GM23248 (cell line): ENCODE measurements around the gene GLUL. TPM values are rescaled to one million over a fixed set of nuclear protein-coding genes. Genes with fewer than 3 reads are reported as not detected.

Experiments
- DNase-seq: peaks from one replicate; pipeline ENCODE4 v3.0.0-alpha.2; 2015
- H2AFZ ChIP-seq: fragments of 200-600 bp; sonication (generic); 2 replicates; pipeline ENCODE4 v1.6.1; 2016; ENCODE audit warnings: antibody characterized with exemption
- H3F3A ChIP-seq: fragments of 200-600 bp; sonication (generic); 2 replicates; pipeline ENCODE4 v1.6.1; 2016; ENCODE audit warnings: mild to moderate bottlenecking, antibody characterized with exemption, mixed run types; ENCODE audit not compliant: insufficient read depth
- H3K27ac ChIP-seq: fragments of 200-600 bp; sonication (generic); 2 replicates; pipeline ENCODE4 v1.5.1; 2016; ENCODE audit warnings: mild to moderate bottlenecking
- H3K27me3 ChIP-seq: fragments of 200-600 bp; sonication (generic); replicated peaks from 2 replicates; pipeline ENCODE4 v1.6.1; 2016; ENCODE audit warnings: mild to moderate bottlenecking; ENCODE audit not compliant: insufficient read depth
- H3K36me3 ChIP-seq: fragments of 200-600 bp; sonication (generic); 2 replicates; pipeline ENCODE4 v1.6.1; 2016; ENCODE audit warnings: low read depth, mild to moderate bottlenecking
- H3K4me1 ChIP-seq: fragments of 200-600 bp; sonication (generic); 2 replicates; pipeline ENCODE4 v1.6.1; 2016; ENCODE audit warnings: mild to moderate bottlenecking; ENCODE audit not compliant: insufficient read depth
- H3K4me2 ChIP-seq: fragments of 200-600 bp; sonication (generic); one replicate; pipeline ENCODE4 v1.6.1; 2016; ENCODE audit warnings: mild to moderate bottlenecking; ENCODE audit not compliant: unreplicated experiment
- H3K4me3 ChIP-seq: fragments of 200-600 bp; sonication (generic); 2 replicates; pipeline ENCODE4 v1.5.1; 2016; ENCODE audit warnings: mild to moderate bottlenecking
- H3K79me2 ChIP-seq: fragments of 200-600 bp; sonication (generic); 2 replicates; pipeline ENCODE4 v1.6.1; 2016; ENCODE audit warnings: mild to moderate bottlenecking; ENCODE audit not compliant: insufficient read depth
- H3K9ac ChIP-seq: fragments of 200-600 bp; sonication (generic); 2 replicates; pipeline ENCODE4 v1.6.1; 2016; ENCODE audit warnings: mild to moderate bottlenecking
- H3K9me2 ChIP-seq: fragments of 200-600 bp; sonication (generic); 2 replicates; pipeline ENCODE4 v1.6.1; 2016; ENCODE audit warnings: mixed run types, mild to moderate bottlenecking, moderate library complexity; ENCODE audit not compliant: insufficient read depth
- H3K9me3 ChIP-seq: fragments of 200-600 bp; sonication (generic); one replicate; pipeline ENCODE4 v1.6.1; 2017; ENCODE audit warnings: low read depth
- H4K20me1 ChIP-seq: fragments of 200-600 bp; sonication (generic); 2 replicates; pipeline ENCODE4 v1.6.0; 2016; ENCODE audit not compliant: insufficient read depth
- EZH2 ChIP-seq: fragments of 200-600 bp; sonication (generic); IDR thresholded peaks from 2 replicates; pipeline ENCODE4 v1.6.1; 2018; ENCODE audit warnings: antibody characterized with exemption, mild to moderate bottlenecking; ENCODE audit not compliant: insufficient read depth, poor library complexity, severe bottlenecking
- EZH2phosphoT487 ChIP-seq: fragments of 200-600 bp; sonication (generic); IDR thresholded peaks from 2 replicates; pipeline ENCODE4 v1.6.1; 2018; ENCODE audit warnings: antibody characterized with exemption, moderate library complexity, mild to moderate bottlenecking, low read depth; ENCODE audit not compliant: insufficient read depth
- WGBS, 2 experiments: methylation state at CpG; one replicate each; pipeline ENCODE4 v1.1.6; 2015 to 2017; ENCODE audit warnings: low lambda C conversion rate in 2 of 2, low coverage in 1 of 2; ENCODE audit errors: missing lambda C conversion rate in 2 of 2; 5-methylcytosine and 5-hydroxymethylcytosine counted together
- in situ Hi-C: fragments of 300-500 bp; cut with MboI; formaldehyde crosslinking; loops from 2 replicates; pipeline ENCODE4 v1.15.0; 2020
- polyA plus RNA-seq: library from polyadenylated mRNA; unstranded; fragments of >200 nt; fragmentation: Nextera tagmentation; extraction: Ambion mirVana; gene quantifications from 2 replicates; pipeline ENCODE4 v1.2.1, GENCODE V29; 2016
- total RNA-seq: library from RNA; depleted of rRNA; stranded (reverse); fragments of >200 nt; shearing (Covaris generic); gene quantifications from 2 replicates; pipeline ENCODE4 v1.2.3, GENCODE V29; 2014

Gene GLUL
- total and polyA plus RNA-seq, 2 experiments from 2014 or later = 119 to 160 TPM

DNA sequence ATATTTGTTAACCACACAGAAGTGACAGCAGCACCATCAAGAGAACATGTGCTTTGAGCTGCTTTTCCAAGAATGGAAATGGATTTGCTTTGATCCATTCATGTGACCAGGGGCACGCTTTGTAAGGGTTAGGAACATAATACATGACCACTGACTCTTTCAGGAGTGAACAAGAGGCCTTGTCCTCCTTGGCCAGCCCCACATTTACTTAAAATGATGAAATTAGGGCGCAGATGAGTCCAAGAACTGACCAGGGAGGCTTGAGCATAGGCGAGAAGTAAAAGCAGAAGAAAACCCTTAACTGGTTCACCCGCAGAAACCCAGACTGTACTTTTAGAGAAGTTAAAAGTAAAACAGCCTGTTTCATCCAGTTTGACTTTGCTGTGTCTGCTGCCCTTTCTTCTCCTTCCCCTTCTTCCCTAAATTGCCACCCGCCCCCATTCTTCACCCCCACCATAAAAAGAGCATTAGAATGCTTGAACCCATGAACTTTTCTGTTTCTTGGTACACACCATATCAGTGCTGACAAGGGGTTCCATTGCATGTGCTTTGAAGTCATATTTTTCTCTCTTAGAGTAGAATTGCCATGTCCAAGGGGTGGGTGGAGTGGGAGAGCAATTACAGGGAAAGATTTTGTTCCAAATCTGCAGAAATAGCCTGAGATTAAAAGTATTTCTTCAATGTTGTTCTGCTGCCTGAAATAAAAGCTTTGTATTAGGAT lies 2.6 kb upstream of the GLUL start:
- no peak for DNase-seq
- no peaks in the 10 kb centered on the region for H3K9me2 ChIP-seq
- H3K9me3 ChIP-seq = no peaks in the 10 kb centered on the region
- H3K27ac ChIP-seq = no peak overlapping the region
- H3K36me3 ChIP-seq = no peaks in the 10 kb centered on the region
- peaks cover 15% of the 10 kb centered on the region for H3K4me1 ChIP-seq
- 59 to 71% methylated on average over 4 to 5 of the region's 5 CpGs for WGBS, 2 experiments
- in situ Hi-C loops = no loop called here
- no peak overlapping the region for H3K4me2 ChIP-seq
- H2AFZ ChIP-seq = no peak overlapping the region
- H3K9ac ChIP-seq = no peak overlapping the region
- H4K20me1 ChIP-seq = no peaks in the 10 kb centered on the region
- no peaks in the 10 kb centered on the region for H3K27me3 ChIP-seq
- peaks cover 20% of the 10 kb centered on the region for H3K79me2 ChIP-seq
- H3K4me3 ChIP-seq = no peak overlapping the region
- TF ChIP-seq EZH2 (no peak), EZH2phosphoT487 (no peak)
- H3F3A ChIP-seq = peaks cover 16% of the 10 kb centered on the region; the same call in 1 of the 2 replicates

DNA sequence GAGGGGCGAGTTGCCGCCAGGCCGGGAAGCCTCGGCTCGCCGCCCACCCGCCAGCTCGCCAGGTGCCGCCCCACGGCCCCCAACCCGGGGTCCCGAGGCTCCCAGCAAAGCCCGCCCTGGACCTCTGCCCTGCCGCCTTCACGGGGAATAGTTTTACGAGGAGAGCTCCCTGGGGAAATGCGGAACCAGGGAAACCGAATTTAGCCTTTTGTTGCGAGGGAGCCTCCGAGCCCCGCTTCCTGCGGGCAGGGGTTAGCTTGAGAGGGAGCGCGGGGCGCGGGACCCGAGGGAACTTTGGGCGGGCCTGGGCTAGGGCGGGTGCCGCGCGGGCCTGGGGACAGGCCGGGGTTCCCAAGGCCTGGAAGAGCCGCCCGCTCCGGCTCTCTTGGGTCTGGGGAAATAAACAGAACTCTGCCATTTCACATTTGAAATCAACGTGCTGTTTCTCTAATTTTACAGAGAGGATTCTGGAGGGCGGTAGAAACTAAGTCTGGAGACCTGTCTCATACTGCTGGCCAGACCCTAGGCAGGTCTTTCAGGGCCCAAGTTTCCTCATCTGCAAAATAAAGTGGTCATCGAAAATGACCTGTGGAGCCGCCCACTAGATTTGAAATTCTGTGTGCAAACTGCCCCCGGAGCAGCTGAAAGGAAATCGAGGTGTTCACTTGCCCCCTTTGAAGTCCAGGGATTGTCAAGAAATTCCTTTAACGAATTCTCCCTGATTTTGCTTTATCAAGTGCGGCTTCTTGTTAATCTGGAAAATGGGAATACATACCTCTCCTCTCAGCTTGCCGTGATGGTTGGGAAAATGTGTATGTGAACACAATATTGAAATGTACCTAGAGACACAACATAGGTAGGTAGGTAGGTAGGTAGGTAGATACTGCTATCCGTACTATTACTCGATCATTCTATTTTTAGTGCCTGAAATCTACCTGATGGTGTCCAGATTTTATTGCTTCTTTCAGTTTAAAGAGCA lies 749 bp upstream of the GLUL start:
- peaks cover 39% of the 10 kb centered on the region for H3K79me2 ChIP-seq
- no peaks in the 10 kb centered on the region for H3K9me2 ChIP-seq
- peaks cover 13% of the 10 kb centered on the region for H3K4me1 ChIP-seq
- peak; percentile 70 for DNase-seq
- peak overlapping the region; percentile 80 for H3K27ac ChIP-seq
- 0 out of 2 replicates have a peak, but pooled peaks cover 12% of the 10 kb centered on the region for H3F3A ChIP-seq
- peak overlapping the region; percentile 93 for H3K9ac ChIP-seq
- H3K27me3 ChIP-seq = no peaks in the 10 kb centered on the region
- H2AFZ ChIP-seq = peak overlapping the region; percentile 89
- in situ Hi-C loops = no loop called here
- peak overlapping the region; percentile 94 for H3K4me2 ChIP-seq
- H3K4me3 ChIP-seq = peak overlapping the region; percentile 95
- H3K36me3 ChIP-seq = peaks cover 13% of the 10 kb centered on the region
- no peaks in the 10 kb centered on the region for H3K9me3 ChIP-seq
- no peak for TF ChIP-seq EZH2phosphoT487
- TF ChIP-seq EZH2 = no peak
- H4K20me1 ChIP-seq = no peaks in the 10 kb centered on the region
- WGBS, 2 experiments = 21 to 28% methylated on average over 37 to 47 of the region's 47 CpGs

GRCh38 chr1:182391028-182391361 lies 595 bp downstream of the GLUL start:
- DNase-seq = no peak
- H3K79me2 ChIP-seq = peaks cover 43% of the 10 kb centered on the region
- 0 to 2% methylated on average over 25 to 30 of the region's 35 CpGs for WGBS, 2 experiments

GRCh38 chr1:182389619-182390047 lies 2.0 kb downstream of the GLUL start:
- Histone ChIP-seq H3K9me3 (no peaks in the 10 kb centered on the region), H3K79me2 (peaks cover 43% of the 10 kb centered on the region), H3K4me3 (peak overlapping the region; percentile 95), H3K4me2 (peak overlapping the region; percentile 94), H3K9ac (peak overlapping the region; percentile 93), H3K4me1 (peaks cover 9% of the 10 kb centered on the region), H4K20me1 (no peaks in the 10 kb centered on the region), H3F3A (peaks cover 23% of the 10 kb centered on the region), H3K27me3 (no peaks in the 10 kb centered on the region), H3K9me2 (no peaks in the 10 kb centered on the region), H2AFZ (peak overlapping the region; percentile 46; the same call in 1 of the 2 replicates), H3K27ac (no peak overlapping the region), H3K36me3 (peaks cover 38% of the 10 kb centered on the region)
- 3 to 5% methylated on average over 13 of the region's 13 CpGs for WGBS, 2 experiments
- peak; percentile 40 for DNase-seq
- in situ Hi-C loops = no loop called here
- TF ChIP-seq EZH2 (no peak), EZH2phosphoT487 (no peak)

More at GRCh38 chr1:182391028-182391361, 595 bp downstream of the GLUL start:
- Histone ChIP-seq H3K36me3 (peaks cover 27% of the 10 kb centered on the region), H3K4me3 (peak overlapping the region; percentile 95), H3K4me2 (peak overlapping the region; percentile 94), H3K27me3 (no peaks in the 10 kb centered on the region), H4K20me1 (no peaks in the 10 kb centered on the region), H3K27ac (peak overlapping the region; percentile 80), H2AFZ (peak overlapping the region; percentile 89), H3K4me1 (peaks cover 9% of the 10 kb centered on the region), H3K9me2 (no peaks in the 10 kb centered on the region), H3K9ac (peak overlapping the region; percentile 93), H3F3A (peaks cover 19% of the 10 kb centered on the region), H3K9me3 (no peaks in the 10 kb centered on the region)
- TF ChIP-seq EZH2phosphoT487 = no peak
- in situ Hi-C loops = no loop called here
